IPS DF 4.7 (cell line): Measurements from ENCODE around the gene ALPL.
"Not testable (repeated sequence)": the region's sequence is repeated elsewhere in the genome, so short reads cannot be mapped to it uniquely, and the experiment has no call there.

Source experiments
- DNase-seq: peaks from one replicate; pipeline ENCODE4 v3.0.0-alpha.2; 2013; ENCODE audit warnings: low spot score; ENCODE audit errors: extremely low read depth

Gene ALPL

DNA sequence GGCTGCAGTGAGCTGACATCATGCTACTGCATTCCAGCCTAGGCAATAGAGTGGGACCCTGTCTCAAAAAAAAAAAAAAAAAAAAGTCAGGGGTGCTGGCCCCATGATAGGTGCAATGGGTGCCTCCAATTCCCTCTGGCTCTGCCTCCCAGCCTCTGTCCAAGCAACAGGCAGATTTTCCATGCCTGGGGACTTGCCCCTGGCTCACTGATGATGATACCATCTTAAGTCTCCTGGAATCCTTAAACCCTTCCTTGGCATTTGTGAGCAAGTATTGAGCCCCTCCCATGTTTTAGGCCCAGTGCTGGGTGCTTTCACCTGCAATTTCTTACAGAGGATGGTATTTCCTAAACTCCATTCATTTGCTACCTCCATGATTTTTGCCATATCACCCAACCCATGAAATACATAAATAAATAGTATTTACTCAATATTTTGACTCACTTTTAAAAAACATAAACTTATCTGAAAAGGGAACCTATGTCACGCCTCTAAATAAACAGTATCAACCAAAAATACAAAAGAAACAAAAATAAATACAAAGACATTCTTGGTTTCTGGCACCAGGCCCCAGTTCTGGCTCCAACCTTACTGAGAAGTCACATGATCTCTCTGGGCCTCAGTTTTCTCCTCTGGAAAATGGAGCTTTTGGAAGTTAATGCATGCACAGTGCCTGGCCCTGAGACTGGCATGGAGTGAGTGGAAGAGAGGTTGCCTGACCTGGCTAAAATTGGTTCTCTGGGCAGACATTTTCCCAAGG, 1.5 kb upstream of the ALPL start:
- no peak for DNase-seq

DNA sequence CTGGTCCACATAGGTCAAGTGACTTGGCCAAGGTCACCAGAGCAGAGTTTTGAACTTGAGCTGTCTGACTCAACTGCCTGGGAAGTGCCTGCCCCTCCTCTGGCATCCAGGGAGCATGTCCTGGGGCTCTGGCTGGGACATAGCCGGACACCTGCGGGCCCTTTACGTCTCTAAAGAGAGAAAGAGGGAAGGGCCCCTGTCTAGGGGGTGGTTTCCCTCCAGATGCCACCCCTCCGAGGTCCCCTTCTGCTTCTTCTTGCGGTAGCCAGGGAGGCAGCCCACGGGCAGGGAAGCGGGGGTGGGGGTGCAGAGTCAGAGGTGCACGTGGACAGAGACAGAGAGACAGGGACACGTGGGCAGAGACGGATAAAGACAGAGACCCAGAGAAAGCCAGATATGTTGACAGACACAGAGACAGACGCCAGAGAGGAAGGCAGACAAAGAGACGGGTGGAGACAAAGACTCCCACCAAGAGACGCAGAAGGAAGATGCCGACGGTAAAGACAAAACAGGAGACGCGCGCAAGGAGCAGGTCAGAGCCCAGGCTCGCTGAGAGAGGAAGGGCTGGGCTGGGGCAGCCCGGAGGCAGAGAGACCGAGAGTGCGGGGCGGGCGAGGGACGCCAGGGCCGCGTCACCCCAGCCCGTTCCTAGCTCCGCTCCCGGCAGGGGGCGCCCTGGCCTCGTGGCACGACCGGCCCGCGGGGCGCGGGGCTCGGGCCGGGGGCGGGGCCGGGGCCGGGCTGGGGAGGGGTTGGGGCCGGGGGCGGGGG, 458 bp upstream of the ALPL start:
- DNase-seq = no peak

DNA sequence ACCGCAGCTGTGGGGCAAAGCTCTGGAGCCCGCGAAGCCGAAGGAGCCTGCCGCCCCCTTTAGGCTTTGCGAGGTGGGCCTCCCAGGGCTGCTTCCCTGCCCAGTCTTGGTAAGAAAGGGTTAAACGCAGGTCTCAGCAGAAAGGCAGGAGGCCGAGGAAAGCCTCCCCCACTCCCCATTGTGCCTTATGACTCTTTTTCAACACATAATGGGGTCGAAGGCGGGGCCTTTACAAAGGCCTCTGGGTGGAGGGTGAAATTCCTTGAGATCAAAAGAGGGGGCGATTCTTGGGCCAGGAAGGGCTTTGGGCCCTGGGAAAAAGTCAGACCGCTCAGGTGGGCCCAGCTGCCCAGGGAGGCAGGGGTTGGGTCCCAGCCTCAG, 880 bp downstream of the ALPL start:
- no peak for DNase-seq

DNA sequence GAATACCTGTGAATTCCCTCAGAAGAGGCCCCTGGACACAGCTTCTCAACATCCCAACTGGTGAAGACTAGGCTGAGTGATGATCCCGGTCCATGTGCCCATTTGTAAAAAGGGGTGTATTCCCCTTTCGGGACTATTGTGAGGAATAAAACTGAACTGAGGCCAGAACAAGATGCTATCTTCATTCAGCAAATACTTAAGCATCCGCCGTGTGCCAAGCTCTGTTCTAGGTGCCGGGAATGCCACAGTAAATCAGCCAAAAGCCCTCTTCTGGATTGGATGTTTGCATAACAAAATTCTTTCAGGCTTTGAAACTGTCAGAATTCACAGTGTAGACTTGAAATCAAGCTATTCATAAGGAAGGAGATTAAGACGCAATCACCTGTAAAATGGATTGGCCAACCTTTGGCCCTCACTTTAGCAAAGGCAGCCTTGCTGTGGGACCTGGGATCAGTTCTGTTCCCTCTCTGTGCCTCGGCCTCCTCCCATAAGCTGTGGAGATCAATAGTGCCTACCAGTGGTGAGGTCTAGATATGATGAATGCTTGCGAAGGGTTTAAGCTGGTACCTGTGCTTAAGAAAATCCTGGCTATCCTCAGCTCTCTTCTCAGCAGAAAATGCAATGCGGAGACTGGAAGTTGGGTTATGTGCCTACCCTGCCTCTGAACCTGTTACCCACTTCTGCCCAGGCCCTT, 1.8 kb downstream of the ALPL start:
- no peak for DNase-seq

DNA sequence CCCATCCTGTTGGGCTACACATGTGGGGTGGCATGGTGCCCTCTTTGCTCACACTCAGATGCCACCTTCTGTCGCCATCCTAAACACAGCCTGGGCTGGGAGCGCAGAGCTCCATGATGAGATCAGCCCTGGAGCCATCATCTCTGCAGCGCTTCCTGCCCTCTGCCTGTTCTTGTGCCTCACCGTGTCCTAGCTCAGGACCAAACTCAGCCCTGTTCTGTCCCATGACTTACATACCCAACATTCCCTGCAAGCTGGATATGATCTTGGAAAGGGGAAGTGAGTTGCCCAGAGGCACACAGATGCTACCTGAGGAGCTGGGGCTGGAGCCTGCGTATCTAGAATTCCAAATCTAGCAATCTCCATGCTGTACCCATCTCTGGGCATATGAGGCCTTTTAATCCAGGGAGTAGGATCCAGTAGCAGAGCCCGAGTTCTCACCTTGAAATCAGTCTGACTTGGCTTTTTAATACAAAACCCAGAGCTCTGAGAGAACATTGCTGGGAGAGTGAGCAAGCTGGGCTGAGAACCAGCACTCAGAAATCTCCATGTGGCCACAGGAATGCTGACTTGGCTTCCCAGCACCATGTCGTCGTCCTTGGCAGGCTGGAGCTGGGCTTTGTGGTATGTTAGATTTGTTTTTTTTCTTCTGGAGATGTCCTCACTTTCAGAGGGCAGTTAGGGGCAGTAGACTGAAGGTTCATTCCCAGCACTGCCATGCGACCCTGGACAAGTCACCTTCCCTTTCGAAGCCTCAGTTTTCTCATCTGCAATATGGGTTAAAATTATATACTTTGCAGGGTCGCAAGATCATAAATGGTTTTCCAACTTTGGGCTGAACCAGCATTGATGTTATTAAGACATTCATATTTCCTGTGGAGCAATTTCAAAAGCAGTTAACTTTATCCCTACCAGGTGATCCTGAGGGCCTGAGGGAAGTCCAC, 2.6 kb downstream of the ALPL start:
- no peak for DNase-seq

DNA sequence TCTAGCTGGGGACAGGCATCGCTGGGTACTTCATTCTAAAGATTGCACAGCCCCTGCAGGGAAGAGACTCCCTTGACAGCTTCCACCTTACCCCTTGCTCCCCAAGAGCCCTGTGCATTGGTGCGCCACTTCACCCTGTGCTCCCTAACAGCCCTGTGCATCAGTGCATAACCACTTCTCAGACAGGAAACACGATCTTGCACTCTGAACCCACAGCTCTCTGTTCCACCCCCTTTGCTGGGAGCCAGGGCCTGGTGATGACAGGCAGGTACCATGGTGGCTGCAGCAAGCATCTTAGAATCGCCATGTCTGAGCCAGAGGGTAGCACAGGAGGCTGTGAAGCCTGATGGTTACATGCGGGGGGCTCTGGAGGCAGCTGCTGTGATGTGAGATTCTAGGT, 5.0 kb downstream of the ALPL start:
- no peak for DNase-seq

DNA sequence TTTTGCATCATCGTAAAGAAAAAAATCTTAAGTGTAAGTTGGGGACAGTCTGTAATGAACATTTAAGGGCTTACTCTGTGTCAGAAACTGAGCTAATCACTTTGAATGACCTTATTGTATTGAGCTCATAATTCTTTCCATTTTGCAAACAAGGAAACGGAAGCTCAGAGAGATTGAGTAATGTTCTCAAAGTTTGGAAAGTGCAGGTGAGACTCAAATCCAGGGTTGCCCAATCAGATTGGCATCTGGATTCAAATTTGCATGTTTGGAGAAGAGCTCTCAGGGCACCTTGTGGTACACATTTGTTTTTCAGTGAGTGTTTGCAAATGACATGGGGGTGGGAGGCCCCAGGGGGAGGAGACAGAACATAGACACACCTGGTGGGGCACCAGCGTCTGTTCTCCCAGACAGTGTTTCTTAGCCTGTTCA, 8.0 kb downstream of the ALPL start:
- DNase-seq = no peak

DNA sequence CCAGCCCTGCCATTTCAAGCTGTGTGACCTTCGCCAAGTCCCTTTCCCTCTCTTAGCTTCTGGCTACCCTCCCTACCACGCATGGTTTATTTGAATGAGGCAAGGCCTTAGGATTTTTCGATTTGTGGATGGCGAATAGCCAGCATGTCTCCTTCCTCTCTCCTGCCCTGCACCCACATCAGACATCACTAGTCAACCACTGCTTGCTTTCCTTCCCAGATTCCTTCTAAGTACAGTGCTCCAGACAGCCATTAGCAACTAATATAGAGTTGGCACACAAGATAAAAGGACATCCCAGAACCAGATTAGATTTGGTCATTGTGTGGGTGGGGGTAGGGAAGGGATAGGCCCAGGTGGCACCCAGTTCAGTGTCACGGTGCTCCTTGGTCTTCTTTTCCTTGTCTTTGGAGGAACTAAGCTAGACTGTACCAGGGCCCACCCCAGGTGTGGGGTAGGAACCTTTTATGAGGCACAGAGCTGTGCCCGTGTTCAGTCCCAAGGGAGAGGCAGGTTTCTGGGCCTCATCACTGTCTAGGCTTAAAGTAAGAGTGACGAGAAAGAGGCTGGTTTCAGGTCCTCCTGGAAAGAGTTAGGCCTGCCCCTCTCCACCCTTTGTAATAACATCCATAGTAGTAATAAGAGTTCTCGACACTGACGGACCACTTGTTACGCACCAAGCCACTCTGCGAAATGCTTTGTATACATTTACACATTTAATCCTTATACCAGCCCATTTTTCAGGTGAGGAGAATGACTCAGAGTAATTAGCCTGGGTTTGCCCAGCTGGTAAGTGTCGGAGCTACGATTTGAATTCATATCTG, 8.6 kb downstream of the ALPL start:
- no peak for DNase-seq

DNA sequence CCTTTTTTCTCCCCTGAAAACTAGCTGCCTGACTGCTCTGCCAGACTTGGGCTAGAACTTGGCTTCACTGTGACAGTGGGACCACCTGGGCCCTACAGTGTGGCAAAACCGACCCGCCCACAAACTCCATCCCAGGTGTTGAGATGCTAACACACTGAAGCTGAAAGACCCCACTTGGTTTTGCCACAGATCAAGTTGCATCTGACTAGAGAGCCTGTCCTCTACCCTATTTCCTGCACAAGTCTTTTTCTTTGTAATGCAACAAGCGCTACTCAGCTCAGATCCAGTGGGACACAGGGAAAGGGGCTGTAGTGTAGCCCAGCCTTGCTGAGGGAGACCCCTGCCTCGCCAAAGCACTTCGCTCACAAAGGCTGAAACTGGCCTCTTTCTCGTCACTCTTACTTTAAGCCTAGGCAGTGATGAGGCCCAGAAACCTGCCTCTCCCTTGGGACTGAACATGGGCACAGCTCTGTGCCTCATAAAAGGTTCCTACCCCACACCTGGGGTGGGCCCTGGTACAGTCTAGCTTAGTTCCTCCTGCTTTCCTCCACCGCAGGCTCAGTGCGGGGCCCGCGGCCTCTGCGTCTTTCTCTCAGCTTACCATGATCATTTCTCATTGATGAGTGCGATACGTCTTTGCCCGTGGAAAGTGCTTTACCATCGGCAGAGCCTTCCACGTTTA, 9.7 kb downstream of the ALPL start:
- DNase-seq = no peak

DNA sequence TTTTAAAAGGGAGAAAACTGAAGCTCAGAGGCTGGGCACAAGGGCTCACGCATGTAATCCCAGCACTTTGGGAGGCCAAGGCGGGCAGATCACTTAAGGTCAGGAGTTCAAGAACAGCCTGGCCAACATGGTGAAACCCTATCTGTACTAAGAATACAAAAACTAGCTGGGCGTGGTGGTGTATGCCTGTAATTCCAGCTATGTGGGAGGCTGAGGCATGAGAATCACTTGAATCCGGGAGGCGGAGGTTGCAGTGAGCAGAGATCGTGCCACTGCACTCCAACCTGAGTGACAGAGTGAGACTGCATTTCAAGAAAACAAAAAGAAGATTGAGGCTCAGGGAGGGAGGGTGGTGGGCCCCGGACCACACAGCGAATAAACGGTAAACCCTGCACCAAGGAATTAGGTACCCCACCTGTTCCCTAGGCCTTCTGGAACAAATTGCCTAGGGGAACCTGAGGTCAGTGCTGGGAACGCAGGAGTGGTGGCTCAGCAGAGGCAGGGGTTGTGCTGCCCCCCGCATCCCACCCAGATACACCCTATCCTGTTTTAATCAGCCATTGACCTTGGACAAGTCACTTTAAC, 10.4 kb downstream of the ALPL start:
- not testable (repeated sequence) for DNase-seq

DNA sequence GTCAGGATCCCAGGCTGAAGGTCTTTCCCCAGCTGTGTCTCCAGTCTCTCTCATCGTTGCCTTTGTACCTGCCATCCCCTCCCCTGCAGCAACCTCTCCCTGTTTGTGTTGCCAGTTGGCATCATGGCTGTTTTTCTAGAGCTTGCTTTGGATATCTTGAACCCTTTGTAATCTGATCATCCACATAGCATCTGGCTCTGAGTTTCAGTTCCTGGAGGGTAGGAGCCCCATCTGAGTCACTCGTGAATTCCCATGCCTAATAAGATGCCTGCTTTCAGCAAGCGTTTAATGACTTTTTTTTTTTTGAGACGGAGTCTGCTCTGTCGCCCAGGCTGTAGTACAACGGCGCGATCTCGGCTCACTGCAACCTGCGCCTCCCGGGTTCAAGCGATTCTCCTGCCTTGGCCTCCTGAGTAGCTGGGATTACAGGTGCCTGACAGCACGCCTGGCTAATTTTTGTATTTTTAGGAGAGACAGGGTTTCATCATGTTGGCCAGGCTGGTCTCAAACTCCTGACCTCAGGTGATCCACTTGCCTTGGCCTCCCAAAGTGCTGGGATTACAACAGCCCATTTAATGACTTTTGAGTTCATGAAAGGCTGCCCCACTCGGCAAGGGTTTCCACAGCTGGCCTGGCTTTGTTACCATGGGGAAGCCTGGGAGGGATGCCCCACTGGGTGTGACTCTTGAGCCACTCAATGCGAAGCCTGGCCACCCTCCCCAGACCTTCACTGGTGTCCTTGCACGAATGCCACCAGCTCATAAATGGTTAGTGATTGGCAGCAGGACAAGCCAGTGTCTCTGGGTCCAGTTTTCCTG, 11.9 kb downstream of the ALPL start:
- no peak for DNase-seq

DNA sequence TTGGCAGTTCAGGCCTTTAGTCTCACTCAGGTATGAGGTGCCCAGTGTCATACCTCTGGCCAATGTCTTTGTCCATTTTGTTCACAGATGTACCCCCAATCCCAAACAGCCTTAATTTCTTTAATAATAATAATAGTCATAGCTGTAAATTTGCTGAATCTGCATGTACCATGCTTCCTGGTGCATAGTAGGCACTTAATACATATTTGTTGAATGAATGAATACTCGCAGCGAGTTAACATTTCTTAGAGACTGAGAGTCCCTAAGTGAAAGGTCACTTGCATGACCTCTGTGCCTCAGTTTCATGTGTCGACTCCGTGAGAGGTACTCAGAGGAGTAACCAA, 12.5 kb downstream of the ALPL start:
- no peak for DNase-seq

DNA sequence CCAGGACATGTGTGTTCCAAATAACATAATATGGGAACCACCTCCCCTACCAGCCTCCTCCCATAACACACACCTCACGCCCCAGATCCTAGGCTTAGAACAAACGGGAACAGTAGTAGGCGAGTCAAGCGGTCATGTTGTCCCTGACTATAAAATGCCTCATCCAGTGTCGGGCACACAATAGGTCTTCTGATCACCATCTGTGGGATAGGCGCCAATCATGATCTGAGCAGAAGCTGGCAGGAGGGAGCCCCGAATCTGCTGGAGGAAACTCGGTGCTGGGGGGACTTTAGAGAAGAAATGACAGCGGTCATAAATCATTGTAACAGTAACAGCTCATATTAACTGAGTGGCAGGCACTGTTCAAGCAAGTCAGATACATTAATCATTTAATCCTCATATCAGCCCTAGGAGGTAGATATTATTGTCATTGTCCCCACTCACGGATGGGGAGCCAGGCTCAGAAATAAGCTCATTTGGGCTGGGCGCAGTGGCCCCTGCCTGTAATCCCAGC, 13.4 kb downstream of the ALPL start:
- no peak for DNase-seq

DNA sequence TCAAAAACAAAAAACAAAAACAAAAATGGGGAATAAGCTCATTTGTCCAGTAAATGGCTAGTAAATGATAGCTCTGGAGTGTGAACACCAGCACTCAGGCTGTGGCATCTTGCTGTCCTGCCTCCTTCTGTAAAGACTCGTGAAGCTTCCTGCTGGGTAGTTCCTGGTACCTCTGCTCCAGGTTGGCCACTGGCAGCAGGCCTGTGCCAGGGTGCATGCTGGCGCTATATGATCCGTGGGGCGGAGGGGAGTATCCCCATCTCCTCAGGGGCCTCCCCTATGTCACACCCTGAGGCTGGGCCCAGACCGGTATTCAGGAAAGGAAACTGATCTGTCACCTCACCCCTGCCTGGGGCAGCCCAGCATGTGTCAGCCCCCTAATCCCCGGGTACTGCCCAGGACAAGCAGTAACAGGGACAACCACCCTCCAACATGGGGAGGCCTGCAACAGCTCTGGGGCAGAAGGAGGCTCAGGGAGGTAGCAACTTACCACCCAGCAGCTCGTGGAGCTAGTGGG, 14.1 kb downstream of the ALPL start:
- no peak for DNase-seq

DNA sequence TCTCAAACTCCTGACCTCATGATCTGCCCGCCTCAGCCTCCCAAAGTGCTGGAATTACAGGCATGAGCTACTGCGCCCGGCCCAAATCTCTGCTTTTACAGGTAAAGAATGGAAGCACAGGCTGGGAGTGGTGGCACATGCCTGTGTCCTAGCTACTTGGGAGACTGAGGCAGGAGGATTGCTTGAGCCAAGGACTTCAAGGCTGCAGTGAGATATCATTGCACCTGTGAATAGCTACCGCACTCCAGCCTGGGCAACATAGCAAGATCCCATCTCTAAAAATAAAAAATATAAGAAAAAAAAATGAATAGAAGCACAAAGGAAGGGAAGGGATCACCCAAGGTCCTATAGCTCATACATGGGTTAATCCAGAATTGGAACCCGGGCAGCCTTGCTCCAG, 15.0 kb downstream of the ALPL start:
- no peak for DNase-seq

DNA sequence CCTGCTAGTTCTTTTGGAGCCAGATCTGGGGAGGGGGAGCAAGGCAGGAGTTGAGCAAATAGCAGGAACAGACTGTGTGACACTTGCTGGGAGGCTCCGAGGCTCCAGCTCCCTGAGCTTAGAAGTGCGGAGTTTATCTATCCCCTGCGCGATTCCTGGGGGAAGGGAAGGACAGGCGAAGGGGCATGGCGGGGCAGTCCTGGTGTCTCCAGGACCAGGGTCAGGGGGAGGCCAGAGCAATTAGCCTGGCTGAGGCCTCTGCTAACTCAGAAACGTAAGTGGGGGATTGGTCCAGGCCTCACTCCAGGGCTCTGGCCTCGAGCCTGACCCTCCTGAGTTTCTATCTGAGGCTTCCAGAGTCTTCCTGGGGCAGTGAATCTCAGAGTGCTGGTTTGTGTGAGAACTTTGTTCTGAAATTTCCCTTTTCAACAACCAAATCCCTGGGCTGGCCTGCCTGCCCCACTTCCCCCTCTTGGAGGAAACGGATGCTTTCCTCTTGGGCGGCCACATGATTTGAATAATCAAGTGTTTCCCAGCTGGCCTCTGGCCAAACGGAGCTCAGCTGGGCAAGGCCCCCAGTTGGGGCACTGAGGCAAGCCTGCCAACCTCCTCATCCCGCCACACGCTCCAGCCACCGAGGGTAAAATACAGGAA, 15.6 kb downstream of the ALPL start:
- no peak for DNase-seq

DNA sequence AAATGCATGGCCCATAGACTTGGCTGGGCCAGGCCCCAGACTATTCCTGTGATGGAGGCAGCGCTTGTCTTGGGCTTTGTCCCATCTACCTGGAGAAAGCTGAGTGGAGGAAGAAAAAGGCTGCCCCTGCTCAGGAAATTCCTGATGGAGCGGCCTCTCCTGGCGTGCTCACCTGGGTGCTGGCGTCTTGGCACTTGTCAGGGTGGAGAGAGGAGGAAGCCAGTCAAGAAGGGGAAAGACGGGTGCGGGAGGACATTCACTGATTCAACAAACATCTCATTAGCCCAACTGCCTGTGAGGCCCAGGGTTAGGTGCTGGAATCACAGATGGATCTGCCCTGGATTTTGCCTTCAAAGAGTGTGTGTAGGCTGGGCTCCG, 16.1 kb downstream of the ALPL start:
- no peak for DNase-seq

DNA sequence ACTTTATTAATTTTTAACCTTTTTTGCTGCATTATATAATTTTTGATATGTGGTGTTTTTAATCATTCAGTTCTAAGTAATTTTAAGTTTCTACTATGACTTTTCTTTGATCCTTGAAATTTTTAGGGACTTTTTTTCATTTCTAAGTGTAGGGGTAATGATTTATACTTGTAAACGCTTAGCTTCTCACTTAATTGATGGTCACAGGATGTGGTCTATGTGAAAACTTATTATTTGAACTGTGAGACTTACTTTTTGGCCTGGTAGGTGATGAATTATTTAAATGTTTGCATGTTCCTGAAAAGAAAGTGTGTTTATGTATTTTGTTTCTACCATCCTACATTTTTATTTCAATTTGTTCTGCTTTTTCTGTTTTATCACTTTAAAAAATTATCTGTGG, 17.2 kb downstream of the ALPL start:
- no peak for DNase-seq
